Calu3 (cell line): ENCODE results near the gene SIGLEC6. TPM values are rescaled to one million over a fixed set of nuclear protein-coding genes. Genes with fewer than 3 reads are reported as not detected.

Experiments
- BruUV-seq: library from RNA; stranded (reverse); fragments of 400-500 nt; replicated peaks from 2 replicates; lab custom pipeline; 2021; lab: Mats Ljungman, UMichigan
- CTCF ChIA-PET: fragments of 300-600 bp; sonication (Branson Sonifier 250); formaldehyde crosslinking; loops from one replicate; lab custom pipeline; 2022; ENCODE audit warnings: antibody characterized with exemption; lab: Charles Lee
- DNase-seq: peaks from one replicate; pipeline ENCODE4 v3.0.0; 2022
- H3K27ac Mint-ChIP-seq: one replicate; pipeline ENCODE4 v1.8.0; 2022; ENCODE audit warnings: mixed read lengths; ENCODE audit not compliant: unreplicated experiment
- H3K27me3 Mint-ChIP-seq: one replicate; pipeline ENCODE4 v1.8.0; 2022; ENCODE audit warnings: mixed read lengths; ENCODE audit not compliant: unreplicated experiment
- H3K36me3 Mint-ChIP-seq: one replicate; pipeline ENCODE4 v1.8.0; 2022; ENCODE audit warnings: mild to moderate bottlenecking, moderate library complexity, mixed read lengths; ENCODE audit not compliant: insufficient read depth, unreplicated experiment
- H3K4me1 Mint-ChIP-seq: one replicate; pipeline ENCODE4 v1.8.0; 2022; ENCODE audit warnings: mild to moderate bottlenecking, low read depth, mixed read lengths; ENCODE audit not compliant: unreplicated experiment
- H3K4me3 Mint-ChIP-seq: one replicate; pipeline ENCODE4 v1.8.0; 2022; ENCODE audit warnings: mild to moderate bottlenecking, low read depth, moderate library complexity, mixed read lengths; ENCODE audit not compliant: unreplicated experiment
- H3K9me3 Mint-ChIP-seq: one replicate; pipeline ENCODE4 v1.8.0; 2022; ENCODE audit warnings: low read depth, mixed read lengths; ENCODE audit not compliant: unreplicated experiment
- CTCF ChIP-seq: fragments of 200-600 bp; IDR thresholded peaks from one replicate; pipeline ENCODE4 v1.8.0; 2022; ENCODE audit warnings: antibody characterized with exemption; ENCODE audit not compliant: unreplicated experiment
- intact Hi-C: fragments of 100-400 bp; cut with micrococcal nuclease; formaldehyde crosslinking; loops from one replicate; pipeline ENCODE4 v1.10.0; 2022; ENCODE audit not compliant: unreplicated experiment
- total RNA-seq: library from RNA; stranded (reverse); gene quantifications from 2 replicates; pipeline ENCODE4 v1.2.3, GENCODE V29; 2022

The SIGLEC6 gene
- total RNA-seq, 1 experiment from 2014 or later: not detected

GRCh38 chr19:51497666-51498065 lies 33.8 kb downstream of the SIGLEC6 start:
- no peak for TF ChIP-seq CTCF
- H3K9me3 Mint-ChIP-seq: peaks cover 3% of the 10 kb centered on the region
- no peak for DNase-seq
- H3K27me3 Mint-ChIP-seq: peaks cover 43% of the 10 kb centered on the region
- H3K4me1 Mint-ChIP-seq: no peaks in the 10 kb centered on the region
- CTCF ChIA-PET: no interaction called here
- intact Hi-C loops: no loop called here
- H3K36me3 Mint-ChIP-seq: no peaks in the 10 kb centered on the region
- no peak overlapping the region for H3K27ac Mint-ChIP-seq
- no TSS peak for BruUV-seq
- H3K4me3 Mint-ChIP-seq: no peak overlapping the region

- H3K4me3 Mint-ChIP-seq: no peak overlapping the region
- DNase-seq: no peak
- H3K36me3 Mint-ChIP-seq: no peaks in the 10 kb centered on the region
- TF ChIP-seq CTCF: no peak
- intact Hi-C loops: no loop called here
- H3K27ac Mint-ChIP-seq: no peak overlapping the region
- no peaks in the 10 kb centered on the region for H3K4me1 Mint-ChIP-seq
- no TSS peak for BruUV-seq
- CTCF ChIA-PET: no interaction called here
- peaks cover 3% of the 10 kb centered on the region for H3K9me3 Mint-ChIP-seq
- peaks cover 44% of the 10 kb centered on the region for H3K27me3 Mint-ChIP-seq
Observed at GRCh38 chr19:51493776-51494175, 37.7 kb downstream of the SIGLEC6 start.

- Mint-ChIP-seq H3K4me3 (no peak overlapping the region), H3K27ac (no peak overlapping the region), H3K4me1 (no peaks in the 10 kb centered on the region), H3K36me3 (no peaks in the 10 kb centered on the region), H3K9me3 (peaks cover 6% of the 10 kb centered on the region), H3K27me3 (peaks cover 32% of the 10 kb centered on the region)
- intact Hi-C loops: no loop called here
- no peak for TF ChIP-seq CTCF
- CTCF ChIA-PET: no interaction called here
- DNase-seq: no peak
- no TSS peak for BruUV-seq
Observed at GRCh38 chr19:51491586-51491985, 39.9 kb downstream of the SIGLEC6 start.

- peaks cover 32% of the 10 kb centered on the region for H3K27me3 Mint-ChIP-seq
- H3K4me3 Mint-ChIP-seq: no peak overlapping the region
- no peak for TF ChIP-seq CTCF
- peaks cover 9% of the 10 kb centered on the region for H3K9me3 Mint-ChIP-seq
- H3K36me3 Mint-ChIP-seq: no peaks in the 10 kb centered on the region
- BruUV-seq: no TSS peak
- CTCF ChIA-PET: no interaction called here
- no peaks in the 10 kb centered on the region for H3K4me1 Mint-ChIP-seq
- intact Hi-C loops: no loop called here
- no peak for DNase-seq
- H3K27ac Mint-ChIP-seq: no peak overlapping the region
Observed at GRCh38 chr19:51490676-51491075, 40.8 kb downstream of the SIGLEC6 start.
